Right ventricle myocardium inferior (tissue), 1 donor: Measurements from ENCODE around the gene UMODL1. TPM values are rescaled to one million over a fixed set of nuclear protein-coding genes. Genes with fewer than 3 reads are reported as not detected.

ENCODE experiments used
- ATAC-seq: fragments of 200-7000 bp; cut with Tn5 transposase; one replicate; pipeline ENCODE4 v1.9.1; 2020; ENCODE audit warnings: mild to moderate bottlenecking, moderate library complexity
- DNase-seq: peaks from one replicate; pipeline ENCODE4 v3.0.0; 2021; ENCODE audit errors: missing footprints
- intact Hi-C: fragments of 100-400 bp; cut with DNase I; formaldehyde crosslinking; loops from one replicate; pipeline ENCODE4 v1.11.0; 2022
- total RNA-seq: library from RNA; stranded (reverse); fragmentation: NEBNext Ultra II Directional; extraction: Animal tissue kit (Norgen Biotek cat#: 25700); gene quantifications from one replicate; pipeline ENCODE4 v1.2.1, GENCODE V29; 2021
- donor health status: DM: no; HTN: yes; CAD: no; lungs with severe emphysema.

UMODL1 gene
- total RNA-seq, 1 donor from 2014 or later: not detected

DNA sequence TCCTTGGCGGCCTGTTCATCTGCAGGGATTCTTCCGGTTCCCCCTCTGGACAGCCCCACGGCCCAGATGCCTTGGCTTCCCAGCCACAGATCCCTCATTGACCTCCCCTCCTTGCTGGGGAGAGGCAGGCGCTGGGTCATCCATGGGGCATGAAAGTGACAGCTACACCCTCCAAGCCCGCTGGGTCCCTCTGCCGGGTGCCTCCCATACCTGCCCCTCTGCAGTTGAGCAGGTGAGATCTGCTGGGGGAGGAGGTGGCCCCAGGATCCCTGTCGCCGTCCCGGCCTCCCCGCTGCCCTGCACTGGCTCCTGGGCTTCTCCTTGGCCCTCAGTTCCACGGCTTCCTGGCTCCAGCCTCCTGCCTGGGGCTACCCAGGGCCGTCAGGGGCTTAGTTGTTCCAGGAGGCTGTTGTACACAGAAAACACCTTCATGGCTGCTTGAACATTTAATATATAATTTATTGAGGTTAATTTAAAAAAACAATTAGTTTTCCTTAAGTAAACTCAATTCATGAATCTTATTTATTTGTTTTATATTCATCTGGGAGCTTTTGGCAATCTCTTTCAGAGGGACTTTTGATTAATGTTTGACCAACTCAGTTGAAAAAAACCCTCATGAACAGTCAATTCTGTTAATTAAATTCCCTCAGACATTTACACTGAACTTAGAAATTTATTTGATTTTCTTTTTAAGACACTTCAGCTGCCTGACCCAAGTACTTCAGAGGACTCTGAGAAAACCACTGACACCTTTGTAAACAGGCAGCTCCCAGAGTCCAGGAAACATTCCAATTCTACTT lies 80.2 kb downstream of the UMODL1 start:
- ATAC-seq (no peak), DNase-seq (no peak)
- intact Hi-C loops: no loop called here

DNA sequence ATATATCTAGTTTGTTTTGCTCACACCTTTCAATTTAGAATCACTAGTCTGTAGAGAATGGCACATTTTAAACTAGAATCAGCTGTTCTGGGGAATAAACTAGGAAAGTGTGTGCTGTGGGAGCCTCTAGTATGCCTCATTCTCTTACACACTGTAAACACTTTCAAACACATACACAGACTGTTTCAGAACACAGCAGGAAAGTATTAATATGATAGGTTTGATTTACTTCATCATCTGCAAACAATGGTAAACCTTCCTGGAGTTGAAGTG lies 80.8 kb downstream of the UMODL1 start:
- ATAC-seq: no peak
- intact Hi-C loops: no loop called here
- DNase-seq: no peak

DNA sequence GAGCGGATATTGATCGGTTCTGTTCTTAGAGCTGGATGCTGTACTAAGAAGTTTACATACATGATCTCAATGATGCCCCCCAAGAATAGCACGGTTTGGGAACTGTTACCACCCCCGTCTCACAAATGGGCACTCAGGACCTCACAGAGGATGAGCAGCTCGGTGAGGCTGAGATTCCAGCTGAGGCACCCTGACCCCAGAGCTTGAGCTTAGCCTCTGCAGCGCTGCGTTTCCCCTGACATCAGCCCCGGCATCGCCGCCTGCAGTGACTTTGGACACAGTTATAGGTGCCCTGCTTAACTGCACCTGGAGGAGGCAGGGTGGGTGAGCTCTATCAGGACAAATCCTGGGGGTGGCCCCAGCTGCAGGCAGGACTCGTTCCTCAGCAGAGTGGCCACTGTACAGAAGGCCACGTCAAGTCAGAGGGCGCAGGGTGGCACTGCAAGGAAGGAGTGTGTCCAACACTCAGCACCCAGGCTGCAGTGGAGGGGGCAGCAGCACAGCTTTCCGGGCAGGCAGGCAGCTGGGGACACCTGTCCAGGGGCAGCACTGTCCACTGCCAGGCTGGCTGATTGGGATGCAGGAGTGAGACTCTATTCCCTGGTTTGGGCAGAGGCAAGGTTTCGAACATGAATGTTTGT lies 82.0 kb downstream of the UMODL1 start:
- DNase-seq (no peak), ATAC-seq (no peak)
- intact Hi-C loops: no loop called here

DNA sequence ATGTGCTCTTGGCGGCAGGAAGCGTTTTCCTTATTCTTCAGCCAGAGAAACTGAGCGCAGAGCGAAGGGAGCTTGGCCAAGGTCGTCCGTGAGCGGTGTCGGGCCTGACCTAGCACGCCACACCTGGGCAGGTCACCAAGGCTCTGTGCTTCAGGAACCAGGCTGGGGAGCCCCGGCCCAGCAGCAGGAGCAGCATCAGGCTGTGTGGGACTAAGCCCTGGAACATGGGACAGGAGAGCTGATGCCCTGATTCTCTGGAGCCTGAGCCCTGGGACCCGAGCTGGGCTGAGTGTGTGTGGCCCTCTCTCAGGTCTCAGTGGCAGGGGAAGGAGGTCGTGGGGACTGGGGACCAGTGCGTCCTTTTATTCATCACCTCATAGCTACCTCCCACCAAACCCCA lies 82.6 kb downstream of the UMODL1 start:
- no peak for ATAC-seq
- intact Hi-C loops: no loop called here
- DNase-seq: no peak

DNA sequence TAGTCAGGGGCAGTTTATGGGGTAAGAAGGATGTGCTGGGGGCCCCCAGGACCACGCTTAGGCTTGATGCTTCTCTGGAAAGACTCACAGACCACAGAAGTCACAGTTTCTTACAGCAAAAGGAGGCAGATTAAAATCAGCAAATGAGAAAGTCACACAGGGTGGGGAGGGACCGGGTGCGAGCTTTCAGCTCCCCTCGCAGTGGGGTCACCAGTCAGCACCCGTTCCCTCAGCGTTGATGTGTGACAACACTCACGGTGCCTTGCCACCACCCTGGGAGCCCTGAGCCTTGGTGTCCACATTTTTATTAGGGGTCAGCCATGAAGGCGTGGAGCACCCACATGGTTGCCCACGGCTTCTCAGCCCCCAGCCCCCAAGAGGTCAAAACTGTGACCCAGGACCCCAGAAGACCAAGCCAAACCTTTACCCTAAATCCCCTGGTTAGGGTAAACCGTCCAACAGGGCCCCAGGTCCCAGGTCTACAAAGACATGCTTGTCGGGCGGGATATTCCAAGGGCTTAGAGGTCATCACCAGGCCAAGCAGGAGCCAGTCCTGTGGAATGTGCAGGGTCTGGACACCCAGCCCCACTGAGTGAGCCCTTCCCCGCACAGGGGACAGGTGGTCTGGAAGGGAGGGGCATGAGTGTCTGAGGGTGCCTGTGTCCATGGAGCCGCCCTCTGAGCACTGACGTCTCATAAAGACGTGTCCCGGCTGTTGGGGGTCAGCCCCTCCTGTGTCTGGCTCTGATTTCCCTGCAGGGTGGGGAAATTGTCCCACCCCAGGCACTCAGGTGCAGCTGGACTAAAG lies 83.3 kb downstream of the UMODL1 start:
- no peak for DNase-seq
- no peak for ATAC-seq
- intact Hi-C loops: no loop called here

DNA sequence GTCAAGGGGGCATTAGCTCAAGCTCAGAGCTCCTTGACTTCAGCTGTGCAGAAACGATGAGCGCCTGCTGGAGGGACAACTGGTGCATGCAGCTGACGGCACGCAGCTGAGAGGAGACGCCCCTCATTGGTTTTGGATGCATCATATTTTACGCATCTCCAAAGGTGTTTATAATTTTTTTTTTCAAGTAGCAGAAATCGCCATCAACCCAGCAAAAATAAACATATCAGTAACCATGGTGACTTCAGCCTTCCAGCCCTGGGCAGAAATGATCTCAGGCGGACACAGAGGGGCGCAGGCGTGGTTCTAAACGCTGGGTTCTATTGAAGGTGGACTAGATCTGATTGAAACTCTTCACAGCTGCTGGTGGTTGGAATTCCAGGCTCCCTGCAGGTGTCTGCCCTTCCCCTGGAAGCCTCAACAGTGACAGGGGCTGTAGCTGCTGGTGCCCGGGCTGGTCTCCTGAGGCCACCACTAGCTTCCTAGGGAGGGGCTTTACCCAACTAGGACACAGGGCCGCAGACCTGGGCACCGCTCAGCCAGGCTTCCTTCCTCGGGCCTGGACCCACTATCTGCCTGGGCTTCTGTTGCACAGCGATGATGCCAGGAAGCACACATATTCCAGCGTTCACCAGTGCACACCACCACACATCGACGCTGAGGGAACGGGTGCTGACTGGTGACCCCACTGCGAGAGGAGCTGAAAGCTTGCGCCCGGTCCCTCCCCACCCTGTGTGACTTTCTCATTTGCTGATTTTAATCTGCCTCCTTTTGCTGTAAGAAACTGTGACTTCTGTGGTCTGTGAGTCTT lies 84.1 kb downstream of the UMODL1 start:
- DNase-seq: no peak
- ATAC-seq: no peak
- intact Hi-C loops: no loop called here

DNA sequence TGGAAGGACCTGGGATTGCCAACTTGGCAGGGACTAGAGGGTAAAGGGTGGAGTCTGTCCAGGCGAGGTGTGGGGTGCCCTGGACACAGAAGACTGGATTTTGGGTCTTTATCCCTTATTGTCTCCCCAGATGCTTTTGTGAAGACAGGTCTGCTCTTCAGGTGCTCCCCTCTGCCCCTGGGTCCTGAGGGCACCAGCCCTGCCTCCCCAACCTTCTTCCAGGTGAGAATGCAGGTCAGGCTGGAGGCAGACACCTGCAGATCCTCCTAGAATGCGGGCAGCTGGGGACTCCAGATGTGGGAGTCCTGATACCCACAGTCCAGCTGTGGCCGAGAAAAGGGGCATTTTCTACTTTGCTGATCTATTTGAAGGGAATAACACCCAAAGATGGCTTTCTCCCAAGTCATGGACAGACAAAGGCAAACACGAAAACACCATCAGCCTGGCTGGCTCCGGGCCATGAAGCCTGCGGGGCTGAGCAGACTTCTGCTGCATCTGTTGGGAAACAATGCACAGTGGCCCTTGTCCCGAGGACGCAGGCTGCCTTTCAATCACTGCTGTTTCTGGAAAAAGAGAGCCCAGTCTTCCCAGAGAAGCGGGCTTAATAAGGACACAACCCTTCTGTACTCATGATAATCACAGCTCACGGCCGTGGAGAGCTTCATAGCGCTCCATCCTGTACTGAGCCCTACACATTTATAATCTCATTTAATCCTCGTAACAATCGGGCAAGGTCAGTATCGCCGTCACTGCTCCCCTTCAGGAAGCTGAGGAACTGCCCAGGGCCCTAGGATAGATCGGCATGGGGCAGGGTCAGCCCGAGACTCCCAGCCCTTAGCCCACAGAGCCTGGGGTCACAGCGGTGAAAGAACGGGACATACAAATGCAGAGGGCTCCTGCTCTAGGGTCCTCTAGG lies 85.8 kb downstream of the UMODL1 start:
- intact Hi-C loops: no loop called here
- ATAC-seq (no peak), DNase-seq (no peak)

DNA sequence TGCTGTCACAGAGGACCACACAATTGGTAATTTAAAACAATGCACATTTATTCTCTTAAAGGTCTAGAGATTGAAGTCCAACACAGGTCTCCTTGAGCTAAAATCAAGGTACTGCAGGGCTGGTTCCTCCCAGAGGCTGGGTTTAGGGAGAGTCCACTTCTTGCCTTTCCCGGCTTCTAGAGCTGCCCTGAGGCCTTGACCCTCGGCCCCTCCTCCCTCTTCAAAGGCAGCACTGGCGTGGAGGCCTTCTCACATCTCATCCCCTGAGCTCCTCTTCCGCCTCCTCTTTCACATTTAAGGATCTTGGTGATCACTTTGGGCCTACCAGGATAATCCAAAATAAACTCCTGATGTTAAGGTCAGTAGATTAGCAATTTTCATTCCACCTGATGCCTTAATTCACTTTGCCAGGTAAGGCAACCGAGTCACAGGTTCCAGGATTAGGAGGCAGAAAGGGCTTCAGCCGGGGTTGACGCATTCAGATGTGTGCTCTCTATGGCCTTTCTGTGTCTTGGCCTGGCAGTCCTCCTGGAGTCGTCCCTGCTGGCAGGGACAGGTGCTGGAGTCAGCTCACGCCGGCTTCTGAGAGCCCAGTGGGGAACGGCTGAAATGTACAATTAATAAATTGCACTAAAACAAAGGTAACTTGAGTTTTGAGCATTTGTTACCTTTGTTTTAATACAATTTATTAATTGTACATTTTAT lies 86.6 kb downstream of the UMODL1 start:
- intact Hi-C loops: no loop called here
- DNase-seq: no peak
- no peak for ATAC-seq

DNA sequence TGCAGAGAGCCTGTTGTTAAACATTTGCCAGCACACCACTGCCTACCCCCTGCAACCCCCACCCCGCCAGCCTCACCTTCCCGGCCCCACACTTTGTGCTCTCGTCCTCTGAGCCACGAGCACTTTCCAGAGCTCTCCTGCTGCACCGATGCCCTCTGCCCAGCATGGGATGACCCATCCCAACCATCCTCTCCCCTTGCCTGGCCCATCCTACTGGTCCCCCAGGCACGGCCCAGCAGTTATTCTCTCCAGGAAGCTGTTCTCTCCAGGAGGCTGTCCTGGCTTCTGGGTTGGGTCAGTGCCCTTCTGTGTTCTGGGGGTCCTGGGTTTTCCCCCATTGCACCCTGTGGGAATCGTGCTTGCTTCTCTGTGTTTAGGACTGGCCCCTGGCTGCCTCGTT lies 87.7 kb downstream of the UMODL1 start:
- no peak for DNase-seq
- ATAC-seq: no peak

DNA sequence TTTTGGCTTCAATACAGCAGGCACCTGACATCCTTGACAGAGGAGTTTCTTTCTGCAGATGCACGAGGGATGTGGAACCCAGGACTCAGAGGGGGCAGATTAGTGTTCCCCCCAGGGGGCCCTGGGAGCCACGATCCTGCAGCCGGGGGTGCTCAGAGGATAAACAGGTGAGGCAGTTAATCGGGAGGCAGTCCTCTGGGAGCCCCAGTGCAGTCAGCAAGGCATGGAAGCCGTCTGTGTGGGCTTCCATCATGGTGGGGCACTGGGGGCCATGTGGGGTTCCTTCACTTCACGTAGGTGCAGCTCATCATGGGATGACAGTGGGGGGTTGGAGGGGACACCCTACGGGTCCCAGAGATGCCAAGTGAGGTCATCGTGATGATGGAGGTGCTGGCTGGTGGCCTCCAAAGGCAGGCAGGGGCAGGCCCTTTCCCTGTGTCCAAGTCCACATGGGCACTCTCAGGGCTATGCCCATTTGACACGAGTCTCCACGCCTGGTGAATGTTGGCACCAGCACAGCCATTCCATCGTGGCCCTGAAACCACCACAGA lies 88.5 kb downstream of the UMODL1 start:
- no peak for DNase-seq
- ATAC-seq: no peak
- intact Hi-C loops: no loop called here

More for the DNA sequence above, 87.7 kb downstream of the UMODL1 start:
- intact Hi-C loops: no loop called here

DNA sequence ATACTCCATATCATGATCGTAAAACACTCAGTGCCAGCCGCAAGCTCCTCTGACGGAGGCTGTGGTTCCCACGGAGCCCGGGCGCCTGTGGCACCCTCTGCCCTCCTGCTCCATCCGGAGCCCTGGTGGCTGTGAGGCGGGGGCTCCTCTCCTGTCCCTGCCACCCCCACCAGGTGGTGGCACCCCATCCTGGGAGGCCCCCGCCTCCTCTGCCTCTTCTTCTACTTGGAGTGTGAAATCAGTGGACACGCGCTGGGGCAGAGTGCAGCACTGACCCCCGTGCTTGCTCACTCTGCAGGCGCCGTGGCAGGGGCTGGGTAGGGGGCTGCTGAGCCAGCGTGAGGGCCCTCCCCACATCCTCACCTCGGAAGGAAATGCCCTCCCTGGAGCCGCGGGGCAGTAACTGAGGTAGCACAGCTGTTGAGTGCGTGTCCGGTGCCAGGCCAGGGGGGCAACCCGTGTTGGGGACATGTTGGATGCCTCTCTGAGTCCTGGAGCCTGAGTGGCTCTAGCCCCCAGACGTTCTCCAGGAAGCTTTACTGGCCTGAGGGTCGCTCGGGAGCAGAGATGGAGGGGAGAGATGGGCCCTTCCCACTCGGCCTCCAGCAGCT lies 89.1 kb downstream of the UMODL1 start:
- no peak for DNase-seq
- no peak for ATAC-seq
- intact Hi-C loops: no loop called here

DNA sequence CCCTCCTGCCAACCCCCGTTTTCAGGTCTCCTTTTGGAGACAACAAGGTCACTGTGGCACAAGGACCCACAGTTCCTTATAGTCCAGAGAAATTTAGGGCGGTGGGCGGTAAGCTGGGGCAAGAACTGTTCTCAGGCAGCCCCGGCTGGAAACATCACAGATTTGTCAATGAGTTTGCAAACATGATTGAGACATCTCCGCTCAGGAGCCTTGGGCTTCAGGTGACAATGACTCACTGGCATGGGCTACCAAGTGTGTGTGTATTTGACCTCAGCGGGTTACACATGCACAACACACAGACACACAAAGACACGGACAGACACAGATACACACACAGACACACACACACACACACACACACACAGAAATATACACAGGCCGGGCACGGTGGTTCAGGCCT lies 89.6 kb downstream of the UMODL1 start:
- ATAC-seq: no peak
- intact Hi-C loops: no loop called here
- DNase-seq: no peak

DNA sequence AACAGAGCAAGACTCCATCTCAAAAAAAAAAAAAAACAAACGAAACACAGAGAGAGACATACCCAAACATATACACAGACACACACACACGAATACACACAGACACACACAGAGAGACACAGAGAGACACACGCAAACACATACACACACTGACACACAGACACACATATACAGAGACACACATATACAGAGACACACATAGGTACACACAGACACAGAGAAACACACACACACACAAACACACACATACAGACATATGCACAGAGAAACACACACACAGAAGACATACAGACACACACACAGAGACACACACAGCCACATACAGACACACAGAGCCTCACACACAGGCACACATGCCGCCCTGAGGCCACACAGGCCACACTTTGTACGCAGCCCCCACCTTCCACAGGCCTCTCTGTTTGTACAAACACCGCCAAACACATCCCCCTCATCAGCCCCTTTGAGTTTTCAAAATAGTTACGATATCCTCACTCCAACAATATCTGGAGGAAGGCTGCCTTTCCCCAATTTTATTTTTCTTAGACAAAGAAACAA lies 90.4 kb downstream of the UMODL1 start:
- DNase-seq (no peak), ATAC-seq (no peak)
- intact Hi-C loops: no loop called here

DNA sequence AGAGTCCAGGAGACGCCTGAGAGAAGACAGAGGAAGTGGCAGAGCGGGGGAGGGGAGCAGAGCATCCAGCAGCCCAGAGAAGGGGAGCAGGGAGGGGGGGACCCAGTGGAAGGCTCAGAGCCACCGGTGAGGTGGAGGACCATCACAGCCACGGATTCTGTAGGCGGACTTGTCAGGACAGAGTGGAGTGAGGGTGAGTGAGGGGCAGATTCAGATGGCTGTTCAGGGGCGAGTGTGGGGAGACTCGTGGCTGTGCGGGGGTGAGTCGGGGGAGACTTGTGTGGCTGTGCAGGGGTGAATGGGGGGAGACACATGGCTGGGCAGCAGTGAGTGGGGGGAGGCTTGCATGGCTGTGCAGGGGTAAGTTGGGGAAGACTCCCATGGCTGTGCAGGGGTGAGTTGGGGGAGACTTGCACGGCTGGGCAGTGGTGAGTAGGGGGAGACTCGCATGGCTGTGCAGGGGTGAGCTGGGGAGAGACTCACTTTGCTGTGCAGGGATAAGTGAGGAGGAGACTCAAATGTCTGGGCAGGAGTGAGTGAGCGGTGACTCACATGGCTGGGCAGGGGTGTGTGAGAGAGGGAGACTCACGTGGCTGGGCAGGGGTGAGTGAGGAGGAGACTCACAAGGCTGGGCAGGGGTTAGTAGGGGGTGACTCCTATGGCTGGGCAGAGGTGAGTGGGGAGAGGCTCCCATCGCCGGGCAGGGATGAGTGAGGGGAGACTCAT lies 91.0 kb downstream of the UMODL1 start:
- DNase-seq (no peak), ATAC-seq (no peak)
- intact Hi-C loops: no loop called here

DNA sequence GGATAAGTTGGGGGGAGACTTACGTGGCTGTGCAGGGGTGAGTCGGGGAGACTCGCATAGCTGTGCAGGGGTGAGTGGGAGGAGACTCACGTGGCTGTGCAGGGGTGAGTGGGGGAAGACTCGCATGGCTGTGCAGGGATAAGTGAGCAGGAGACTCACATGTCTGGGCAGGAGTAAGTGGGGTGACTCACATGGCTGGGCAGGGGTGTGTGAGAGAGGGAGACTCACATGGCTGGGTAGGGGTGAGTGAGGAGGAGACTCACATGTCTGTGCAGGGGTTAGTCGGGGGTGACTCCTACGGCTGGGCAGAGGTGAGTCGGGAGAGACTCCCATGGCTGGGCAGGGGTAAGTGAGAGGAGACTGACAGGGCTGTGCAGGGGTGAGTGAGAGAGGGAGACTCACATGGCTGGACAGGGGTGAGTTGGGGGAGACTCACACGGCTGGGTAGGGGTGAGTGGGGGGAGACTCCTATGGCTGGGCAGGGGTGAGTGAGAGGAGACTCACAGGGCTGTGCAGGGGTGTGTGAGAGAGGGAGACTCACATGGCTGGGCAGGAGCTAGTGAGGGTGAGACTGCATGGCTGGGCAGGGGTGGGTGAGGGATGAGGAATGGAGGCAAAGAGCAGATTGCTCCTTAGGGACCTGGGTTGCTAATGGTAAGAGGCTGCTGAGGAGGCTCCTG lies 91.9 kb downstream of the UMODL1 start:
- ATAC-seq (no peak), DNase-seq (no peak)
- intact Hi-C loops: no loop called here

DNA sequence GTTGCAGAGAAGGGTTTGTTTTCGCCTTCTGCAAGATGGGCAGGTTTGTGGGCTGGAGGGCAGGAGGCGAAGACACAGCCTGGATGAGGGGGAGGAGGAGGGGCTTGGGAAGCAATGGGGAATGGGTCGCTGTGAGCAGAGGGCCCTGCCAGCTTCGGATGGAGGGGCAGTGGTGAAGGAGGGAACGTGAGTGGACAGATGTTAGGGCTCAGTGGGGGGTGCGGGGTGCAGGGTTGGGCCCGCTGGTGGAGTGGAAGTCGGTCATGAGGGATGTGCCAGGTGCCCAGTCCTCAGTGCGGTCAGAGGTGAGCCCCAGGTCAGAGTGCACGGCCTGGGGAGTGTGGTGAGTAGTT lies 92.4 kb downstream of the UMODL1 start:
- no peak for ATAC-seq

More for the DNA sequence above, 92.4 kb downstream of the UMODL1 start:
- intact Hi-C loops: no loop called here
- DNase-seq: no peak
